CD4-positive, alpha-beta T cell treated with Interleukin-21 for 1 hour (primary cell): ENCODE data around the gene EIF4ENIF1.
"Not testable (repeated sequence)": the region's sequence is repeated elsewhere in the genome, so short reads cannot be mapped to it uniquely, and the experiment has no call there.

Source experiments
- DNase-seq: peaks from one replicate; pipeline ENCODE4 v3.0.0-alpha.2; 2020

Gene EIF4ENIF1

GRCh38 chr22:31493355-31493754 lies 3.7 kb upstream of the EIF4ENIF1 start:
- DNase-seq: not testable (repeated sequence)

GRCh38 chr22:31492151-31492550 lies 2.5 kb upstream of the EIF4ENIF1 start:
- DNase-seq: no peak

- DNase-seq: no peak
These were observed 1.7 kb upstream of the EIF4ENIF1 start for GRCh38 chr22:31491218-31491962.

- peak; percentile 75 for DNase-seq
These were observed 869 bp upstream of the EIF4ENIF1 start for GRCh38 chr22:31490496-31490925.

DNA sequence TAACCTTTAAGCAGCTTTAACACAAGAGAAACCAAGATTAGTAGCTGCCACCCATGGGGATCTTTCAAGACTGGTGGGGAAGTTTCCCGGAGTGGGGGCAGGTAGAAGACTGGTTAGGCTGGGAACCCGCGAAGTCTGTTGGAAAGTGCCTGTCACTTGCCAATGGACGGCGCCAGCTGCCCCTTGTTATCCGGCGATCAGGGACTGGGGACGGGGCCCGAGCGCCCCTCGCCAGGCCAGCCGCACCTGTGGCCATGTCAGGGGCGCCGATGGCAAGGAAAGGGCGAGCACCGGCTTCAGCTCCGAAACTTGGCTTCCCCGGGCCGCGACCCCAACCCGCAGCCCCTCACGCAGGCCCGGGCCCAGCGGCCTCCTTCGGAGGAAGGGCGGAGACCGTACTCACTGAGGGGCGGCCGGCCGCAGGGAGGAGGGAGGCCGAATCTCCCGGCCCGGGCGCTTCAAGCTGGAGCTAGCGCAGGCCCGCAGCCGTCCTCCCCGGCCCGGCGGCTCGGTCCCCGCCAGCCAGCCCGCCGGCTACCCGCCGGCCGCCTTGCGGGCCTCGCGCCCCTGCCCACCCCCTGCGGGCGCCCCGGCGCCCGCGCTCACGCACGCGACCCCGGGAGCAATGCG lies 539 bp downstream of the EIF4ENIF1 start:
- peak; percentile 22 for DNase-seq

GRCh38 chr22:31488346-31488883 lies 1.2 kb downstream of the EIF4ENIF1 start:
- DNase-seq: no peak

DNA sequence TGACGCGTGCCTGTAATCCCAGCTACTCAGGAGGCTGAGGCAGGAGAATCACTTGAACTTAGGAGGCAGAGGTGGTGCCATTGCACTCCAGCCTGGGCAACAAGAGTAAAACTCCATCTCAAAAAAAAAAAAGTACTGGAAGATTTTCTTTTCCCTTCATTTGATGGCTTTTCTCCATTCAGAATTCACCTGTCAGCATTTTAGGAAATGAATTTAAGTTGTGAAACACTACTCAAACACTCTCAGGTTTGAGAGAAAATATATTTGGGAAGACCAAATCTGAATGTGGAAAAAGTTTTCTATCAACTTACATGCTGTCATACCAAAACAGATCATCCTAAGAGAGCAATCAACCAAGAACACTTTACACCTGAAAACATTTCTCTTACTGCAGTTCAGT lies 2.7 kb downstream of the EIF4ENIF1 start:
- DNase-seq: no peak

GRCh38 chr22:31486369-31486768 lies 3.3 kb downstream of the EIF4ENIF1 start:
- DNase-seq: not testable (repeated sequence)

DNA sequence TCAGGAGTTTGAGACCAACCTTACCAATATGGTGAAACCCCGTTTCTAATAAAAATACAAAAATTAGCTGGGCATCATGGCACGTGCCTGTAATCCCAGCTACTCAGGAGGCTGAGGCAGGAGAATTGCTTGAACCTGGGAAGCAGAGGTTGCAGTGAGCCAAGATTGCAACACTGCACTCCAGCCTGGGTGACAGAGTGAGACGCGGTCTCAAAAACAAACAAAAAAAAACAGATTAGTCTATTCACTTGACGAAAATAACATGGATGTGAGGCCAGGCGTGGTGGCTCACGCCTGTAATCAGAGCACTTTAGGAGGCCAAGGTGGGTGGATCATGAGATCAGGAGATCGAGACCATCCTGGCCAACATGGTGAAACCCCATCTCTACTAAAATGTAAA lies 7.2 kb downstream of the EIF4ENIF1 start:
- DNase-seq: not testable (repeated sequence)

DNA sequence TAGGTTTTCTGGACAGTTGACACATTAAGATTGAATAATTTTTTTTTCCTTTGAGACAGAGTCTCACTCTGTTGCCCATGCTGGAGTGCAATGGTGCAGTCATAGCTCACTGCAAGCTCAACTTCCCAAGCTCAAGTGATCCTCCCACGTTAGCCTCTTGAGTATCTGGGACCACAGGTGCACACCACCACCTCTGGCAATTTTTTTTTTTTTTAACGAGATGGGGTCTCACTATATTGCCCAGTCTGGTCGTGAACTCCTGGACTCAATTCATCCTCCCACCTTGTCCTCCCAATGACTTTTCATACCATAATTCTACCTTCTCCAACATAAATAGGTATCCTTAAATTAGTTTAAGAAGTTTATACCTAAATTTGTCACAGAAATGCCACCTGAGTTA lies 8.5 kb downstream of the EIF4ENIF1 start:
- DNase-seq: no peak

DNA sequence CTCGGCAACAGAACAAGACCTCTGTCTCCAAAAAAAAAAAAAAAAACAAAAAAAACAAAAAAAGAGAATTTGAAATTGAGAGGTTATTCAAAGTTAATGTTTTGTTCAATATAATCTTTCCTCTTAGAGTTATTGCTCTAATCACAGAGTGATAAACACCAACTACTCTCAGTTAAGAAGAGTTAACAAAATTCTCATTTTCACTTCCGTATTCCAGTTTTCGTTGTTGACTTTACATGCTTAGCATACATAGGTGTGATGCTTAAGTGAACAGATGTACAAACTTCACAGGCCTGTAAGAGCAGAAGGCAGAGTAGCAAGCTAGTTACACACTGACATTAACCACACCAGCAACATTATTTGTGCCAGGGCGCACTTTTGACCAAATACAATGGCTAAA lies 12.3 kb downstream of the EIF4ENIF1 start:
- DNase-seq: no peak

GRCh38 chr22:31475800-31476199 lies 13.8 kb downstream of the EIF4ENIF1 start:
- no peak for DNase-seq

- DNase-seq: no peak
These were observed 14.9 kb downstream of the EIF4ENIF1 start for GRCh38 chr22:31474743-31475142.

DNA sequence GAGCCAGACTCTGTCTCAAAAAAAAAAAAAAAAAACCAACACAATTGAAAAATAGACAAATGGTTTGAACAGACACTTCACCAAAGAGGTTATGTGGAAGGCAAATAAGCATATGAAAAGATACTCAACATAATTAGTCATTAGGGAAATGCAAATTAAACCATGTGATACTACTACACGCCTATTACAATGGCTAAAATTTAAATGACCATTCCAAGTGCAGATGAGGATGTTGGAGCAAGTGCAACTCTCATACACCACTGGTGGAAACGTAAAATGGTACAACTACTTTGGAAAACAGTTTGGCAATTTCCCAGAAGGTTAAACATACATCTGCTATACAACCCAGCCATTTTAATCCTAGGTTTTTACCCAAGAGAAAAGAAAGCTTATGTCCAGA lies 24.3 kb downstream of the EIF4ENIF1 start:
- DNase-seq: no peak

DNA sequence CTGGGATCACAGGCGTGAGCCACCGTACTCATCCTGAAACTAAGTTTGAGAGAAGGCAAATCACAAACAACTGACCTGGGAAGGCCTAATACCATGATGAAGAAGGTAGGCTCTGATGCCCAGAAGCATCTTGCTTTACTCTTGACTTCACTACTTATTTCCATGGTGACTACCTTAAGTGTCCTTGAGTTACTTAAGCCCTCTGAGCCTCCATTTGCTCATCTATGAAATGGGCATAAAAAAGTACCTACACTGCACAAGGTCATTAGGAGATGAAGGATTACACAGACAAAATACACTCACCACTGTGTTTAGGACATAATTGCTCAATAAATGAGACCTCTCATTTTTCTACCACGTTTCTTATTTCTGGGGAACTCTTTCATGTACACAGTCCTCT lies 27.9 kb downstream of the EIF4ENIF1 start:
- DNase-seq: no peak

DNA sequence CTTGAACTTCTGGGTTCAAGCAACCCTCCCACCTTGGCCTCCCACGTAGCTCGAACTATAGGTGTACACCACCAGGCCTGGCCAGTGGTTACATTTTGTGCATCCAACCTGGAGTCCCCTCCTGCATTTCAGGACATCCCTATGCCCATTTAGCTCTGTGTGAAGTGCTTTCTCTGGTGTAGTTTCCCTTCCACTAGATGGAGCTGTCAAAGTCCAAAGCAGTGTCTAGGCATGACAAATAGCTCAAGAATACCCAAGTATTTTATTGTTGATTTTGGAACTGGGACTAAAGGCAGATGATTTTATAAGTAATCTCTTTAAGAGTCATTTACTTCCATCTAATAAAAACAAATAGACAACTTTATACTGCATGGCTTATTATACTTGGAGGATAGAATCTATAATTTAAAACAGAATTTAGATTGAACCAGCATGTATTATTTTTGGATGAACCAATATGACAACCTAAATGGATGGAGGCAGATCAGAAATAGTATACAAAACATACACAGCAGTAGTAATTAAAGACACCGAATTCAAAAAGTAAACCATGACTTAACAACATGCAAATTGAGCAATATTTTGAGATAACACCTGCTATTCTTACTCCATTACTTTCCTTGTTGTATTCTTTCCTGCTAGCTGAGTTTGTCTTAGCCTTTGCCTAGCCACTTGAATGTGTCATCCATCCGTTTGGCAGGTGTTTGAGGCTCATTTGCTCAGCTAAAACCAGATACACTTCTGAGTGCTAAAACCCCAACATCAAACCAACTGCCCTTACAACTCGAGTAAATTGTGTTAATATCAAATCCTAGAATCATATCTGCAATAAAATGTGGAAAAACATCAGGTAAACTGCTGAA lies 37.7 kb downstream of the EIF4ENIF1 start:
- DNase-seq: peak; percentile 48

DNA sequence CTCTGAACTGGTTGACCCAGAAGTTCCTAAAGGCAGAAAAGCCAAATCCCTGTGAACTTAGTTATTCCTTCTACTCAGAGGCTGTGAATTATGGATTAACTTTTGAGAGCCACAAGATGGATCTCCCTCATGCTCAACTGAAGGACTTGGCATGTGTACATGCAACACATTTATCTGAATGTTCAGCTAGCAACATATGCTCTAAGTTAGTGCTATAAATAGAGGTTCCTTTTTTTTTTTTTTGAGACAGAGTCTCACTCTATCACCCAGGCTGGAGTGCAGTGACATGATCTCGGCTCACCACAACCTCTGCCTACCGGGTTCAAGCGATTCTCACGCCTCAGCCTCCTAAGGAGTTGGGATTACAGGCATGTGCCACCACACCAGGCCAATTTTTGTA lies 40.1 kb downstream of the EIF4ENIF1 start:
- no peak for DNase-seq

DNA sequence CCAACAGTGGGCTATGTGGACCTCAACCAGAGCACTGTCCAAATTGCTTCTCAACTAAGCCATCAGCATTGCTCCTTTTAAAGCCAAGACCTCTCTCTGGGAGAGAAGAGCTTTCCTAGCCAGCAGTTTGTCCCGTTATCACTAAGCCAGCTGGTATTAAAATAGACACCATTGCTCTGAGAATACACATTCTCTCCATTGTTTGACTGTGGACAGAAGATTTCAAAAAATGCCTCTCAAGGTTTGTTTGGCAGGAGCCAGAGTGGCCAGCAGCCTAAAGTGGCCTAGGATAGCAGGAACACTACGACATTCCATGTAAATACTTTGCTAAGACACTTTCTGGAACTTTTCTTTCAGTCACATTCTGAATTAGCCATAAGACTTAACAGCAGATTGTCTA lies 41.3 kb downstream of the EIF4ENIF1 start:
- no peak for DNase-seq

DNA sequence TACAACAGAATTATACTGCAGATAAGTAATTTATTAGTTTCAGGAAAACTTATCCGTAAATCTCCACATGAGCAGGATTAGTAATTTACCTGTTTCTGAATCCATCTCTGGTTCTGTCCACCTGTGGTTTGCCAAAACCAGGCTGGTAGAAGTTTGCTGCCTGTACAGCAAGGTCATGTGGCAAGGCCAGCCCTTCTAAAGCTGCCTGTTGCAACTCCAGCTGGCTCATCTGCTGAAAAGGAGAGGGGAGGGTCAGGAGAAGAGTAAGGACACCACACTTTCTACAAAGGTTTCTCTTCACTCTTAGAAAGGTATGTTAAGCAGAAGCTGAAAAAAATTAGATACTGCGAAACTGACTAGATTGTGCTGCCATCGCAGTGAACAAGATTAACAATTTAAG lies 42.3 kb downstream of the EIF4ENIF1 start:
- DNase-seq: no peak

GRCh38 chr22:31446767-31447166 lies 42.9 kb downstream of the EIF4ENIF1 start:
- no peak for DNase-seq

- DNase-seq: no peak
These were observed 43.4 kb downstream of the EIF4ENIF1 start for GRCh38 chr22:31446208-31446607.

GRCh38 chr22:31445642-31446041 lies 44.0 kb downstream of the EIF4ENIF1 start:
- no peak for DNase-seq

- no peak for DNase-seq
These were observed 46.1 kb downstream of the EIF4ENIF1 start for GRCh38 chr22:31443516-31443915.
